GM12874 (cell line): ENCODE results near the gene BORCS6.

Experiments used
- TF ChIP-seq, protein P1 (sequence below): IDR thresholded peaks from 2 replicates; pipeline ENCODE4 v1.5.1; 2011; ENCODE audit warnings: low read depth, mild to moderate bottlenecking, control low read depth, low read length, moderate library complexity; ENCODE audit not compliant: insufficient read depth

BORCS6 gene

DNA sequence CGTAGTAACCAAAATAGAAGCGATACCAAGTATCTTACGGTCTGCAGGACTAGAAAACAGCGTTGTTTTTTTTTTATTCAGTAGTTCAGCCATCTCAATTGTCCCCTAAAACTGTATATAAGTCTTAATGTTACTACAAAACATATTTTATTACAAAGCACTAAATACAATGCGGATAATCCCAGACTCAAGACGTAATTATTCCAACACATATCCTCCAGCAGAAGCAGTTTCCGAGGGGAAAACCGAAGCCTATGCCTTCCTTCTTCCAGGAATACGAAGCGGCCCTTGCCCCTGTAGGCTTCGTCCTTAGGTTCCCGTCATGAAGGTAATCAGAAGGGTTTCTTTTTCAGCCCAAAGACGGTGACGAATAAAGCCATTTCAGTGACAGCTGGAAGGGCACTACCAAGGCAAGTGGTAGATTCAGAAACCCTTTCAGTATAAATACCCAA, 16.1 kb downstream of the BORCS6 start:
- TF ChIP-seq, protein P1, sequence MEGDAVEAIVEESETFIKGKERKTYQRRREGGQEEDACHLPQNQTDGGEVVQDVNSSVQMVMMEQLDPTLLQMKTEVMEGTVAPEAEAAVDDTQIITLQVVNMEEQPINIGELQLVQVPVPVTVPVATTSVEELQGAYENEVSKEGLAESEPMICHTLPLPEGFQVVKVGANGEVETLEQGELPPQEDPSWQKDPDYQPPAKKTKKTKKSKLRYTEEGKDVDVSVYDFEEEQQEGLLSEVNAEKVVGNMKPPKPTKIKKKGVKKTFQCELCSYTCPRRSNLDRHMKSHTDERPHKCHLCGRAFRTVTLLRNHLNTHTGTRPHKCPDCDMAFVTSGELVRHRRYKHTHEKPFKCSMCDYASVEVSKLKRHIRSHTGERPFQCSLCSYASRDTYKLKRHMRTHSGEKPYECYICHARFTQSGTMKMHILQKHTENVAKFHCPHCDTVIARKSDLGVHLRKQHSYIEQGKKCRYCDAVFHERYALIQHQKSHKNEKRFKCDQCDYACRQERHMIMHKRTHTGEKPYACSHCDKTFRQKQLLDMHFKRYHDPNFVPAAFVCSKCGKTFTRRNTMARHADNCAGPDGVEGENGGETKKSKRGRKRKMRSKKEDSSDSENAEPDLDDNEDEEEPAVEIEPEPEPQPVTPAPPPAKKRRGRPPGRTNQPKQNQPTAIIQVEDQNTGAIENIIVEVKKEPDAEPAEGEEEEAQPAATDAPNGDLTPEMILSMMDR: no peak

DNA sequence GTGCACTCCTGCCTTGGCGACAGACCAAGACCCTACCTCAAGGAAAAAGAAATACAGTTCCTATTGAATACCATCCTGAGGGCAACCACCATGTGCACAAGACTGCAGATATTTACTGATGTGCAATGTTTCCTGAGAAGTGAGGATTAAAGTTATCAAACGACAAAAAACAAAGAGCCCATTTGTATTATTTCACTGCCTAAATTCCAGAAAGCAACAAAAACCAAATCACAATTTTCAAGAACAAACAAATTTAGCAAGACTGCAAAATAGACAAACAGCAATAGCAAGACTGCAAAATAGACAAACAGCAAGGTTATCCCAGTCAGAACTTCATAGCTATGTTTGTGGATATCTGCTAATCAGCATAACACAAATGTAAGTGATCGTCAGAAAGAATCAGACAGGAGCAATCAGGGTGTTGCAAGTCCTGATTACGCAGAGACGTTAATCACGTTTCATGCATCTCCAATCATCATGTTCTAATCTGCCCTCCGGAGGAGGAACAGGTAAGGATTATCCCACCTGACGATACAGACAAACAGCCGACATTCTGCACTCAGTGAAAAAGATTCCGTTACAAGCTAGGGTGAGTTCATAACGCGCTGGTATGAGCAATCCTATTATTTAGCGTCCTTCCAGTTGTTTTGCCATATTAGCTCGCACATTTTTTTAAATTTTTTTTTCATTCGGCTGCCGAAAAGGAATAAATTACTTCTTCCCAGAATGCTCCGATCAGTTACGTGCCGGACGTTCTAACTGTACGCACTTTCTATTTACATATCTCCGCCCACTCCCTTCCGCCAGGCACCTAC, 16.7 kb downstream of the BORCS6 start:
- TF ChIP-seq, protein P1: no peak

DNA sequence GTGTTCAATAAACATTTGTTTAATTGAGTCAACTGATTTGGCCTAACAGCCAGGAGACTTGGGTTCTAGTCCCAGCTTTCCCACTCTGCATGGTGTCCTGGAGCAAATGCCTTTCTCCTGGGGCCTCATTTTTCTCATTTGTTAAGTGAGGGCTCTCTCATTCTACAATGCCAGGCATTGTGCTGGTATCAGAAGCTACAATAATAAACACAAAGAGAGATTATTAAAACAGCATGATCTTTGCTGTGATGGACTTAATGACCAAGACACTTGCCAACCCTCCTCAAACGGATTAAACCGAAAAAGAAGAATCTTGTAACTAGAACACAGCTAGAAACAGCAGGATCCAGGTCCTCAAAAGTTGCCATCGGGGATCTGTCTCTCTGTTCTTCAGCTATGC, 22.5 kb downstream of the BORCS6 start:
- TF ChIP-seq, protein P1: no peak

DNA sequence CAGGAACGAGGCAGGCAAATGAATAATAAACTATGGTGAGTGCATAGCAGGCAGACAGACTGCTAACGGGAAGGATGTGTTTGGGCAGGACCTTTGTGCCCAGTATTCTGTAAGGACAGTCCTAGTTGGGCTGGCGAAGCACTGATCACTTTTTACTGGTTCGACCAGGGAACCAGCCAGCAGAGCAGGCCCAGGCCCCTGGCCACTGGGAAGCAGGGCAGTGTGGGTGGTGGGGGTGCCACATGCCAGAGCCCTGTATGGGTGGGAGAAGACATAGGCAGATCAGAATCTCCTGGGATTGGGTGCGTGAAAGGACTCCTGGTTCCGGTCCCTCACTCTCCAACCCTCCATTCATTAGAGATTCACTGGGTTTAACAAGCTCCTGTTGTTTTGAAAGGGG, 23.2 kb downstream of the BORCS6 start:
- TF ChIP-seq, protein P1: no peak

DNA sequence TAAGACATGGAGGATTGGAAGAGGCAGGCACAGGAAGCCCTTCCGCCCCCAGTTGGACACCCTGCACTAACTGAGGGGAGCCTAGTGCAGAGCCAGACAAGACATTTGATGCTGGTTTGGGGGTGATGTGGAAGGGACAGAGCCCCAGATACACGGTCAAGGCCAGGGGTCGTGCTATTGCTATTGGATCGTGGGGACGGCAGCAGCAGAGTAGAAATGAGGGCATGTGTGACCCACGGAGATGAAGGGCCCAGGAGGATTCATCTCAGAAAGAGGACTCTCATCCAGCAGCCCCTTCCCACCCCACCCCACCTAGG, 25.2 kb downstream of the BORCS6 start:
- TF ChIP-seq, protein P1: no peak

DNA sequence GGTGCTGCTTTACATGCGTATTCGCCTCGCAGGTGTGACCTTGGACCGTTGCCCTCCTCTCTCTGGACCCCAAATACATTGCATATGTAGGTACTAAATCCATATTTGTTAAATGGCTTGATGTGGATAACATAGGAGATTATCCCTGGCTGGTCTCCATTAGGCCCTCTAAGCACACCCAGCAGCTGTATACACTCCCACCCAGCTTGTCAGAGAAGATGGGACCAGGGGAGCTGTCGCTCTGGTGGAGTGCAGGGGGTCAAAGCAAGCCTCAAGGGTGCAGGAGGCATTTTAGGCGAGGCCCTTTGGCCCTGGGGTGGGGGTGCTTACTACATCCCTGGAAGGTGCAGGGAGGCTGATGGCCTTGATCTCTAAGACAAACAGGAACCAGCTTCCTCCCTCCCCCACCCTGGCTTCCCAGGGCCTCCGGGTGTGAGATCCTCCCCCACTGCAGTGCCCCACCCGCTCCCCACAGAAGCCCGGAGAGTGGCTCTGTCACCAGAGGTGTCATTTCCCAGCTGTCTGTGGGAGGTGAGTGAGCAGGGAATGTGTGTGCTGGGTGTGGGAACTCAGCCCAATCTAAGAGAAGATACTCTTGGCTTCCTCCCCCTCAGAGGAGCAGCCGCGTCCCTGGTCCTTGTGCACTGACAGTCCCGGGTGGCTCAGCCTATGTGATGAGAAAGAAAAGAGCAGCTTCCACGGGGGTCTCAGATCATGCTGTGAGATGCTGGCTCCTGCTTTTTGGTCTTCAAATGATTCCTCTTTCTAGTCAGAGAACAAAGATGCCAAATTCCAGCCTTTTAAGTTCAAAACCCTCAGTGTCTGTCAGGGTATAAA, 25.8 kb downstream of the BORCS6 start:
- TF ChIP-seq, protein P1: no peak

DNA sequence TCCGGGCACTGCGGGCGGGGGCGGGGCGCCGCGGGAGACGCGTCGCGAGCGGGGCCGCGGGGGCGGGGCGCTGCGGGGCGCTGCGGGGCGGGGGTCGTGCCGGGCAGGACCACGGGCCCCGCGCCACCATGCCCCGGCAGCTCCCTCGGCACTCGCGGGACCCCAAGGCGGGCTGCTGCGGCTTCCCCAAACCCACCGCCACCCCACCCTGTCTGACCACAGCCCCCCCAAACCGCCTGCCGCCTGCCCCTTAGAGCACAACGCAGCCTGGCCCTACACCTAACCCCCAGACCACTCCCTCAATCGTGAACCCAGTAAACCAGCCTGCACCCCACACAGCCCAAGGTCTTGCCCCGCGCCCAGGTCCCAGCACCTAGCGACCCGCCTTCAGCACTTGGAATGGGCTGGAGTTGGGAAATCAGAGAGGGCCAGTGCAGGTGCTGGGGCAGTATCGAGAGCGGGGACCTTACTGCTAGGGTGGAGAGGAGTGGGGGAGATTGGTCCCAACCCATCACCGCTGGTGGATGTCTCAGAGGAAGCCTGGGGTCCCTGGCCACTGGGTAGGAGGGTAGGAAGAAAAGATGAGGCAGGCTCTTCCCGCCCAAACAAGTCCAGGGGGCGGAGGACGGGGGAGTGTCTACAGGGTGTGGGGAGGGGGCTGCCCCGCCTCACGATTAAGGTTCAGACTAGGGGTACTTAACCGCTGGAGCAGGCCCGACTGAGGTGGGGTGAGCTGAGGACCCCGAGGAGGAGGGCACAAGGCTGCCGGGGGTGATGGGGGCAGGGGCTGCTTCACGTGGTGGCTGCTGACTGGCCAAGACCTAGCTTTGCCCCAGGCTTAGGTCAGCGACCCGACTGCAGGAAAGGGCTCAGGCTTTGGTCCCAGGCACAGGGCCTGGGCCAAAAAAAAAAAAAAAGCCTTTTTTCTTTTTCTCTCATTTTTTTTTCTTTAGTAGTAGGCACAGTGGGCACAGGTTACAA, 26.7 kb downstream of the BORCS6 start:
- TF ChIP-seq, protein P1: no peak
